Liver (tissue), 9 donors: ENCODE data around the gene BCAS4. TPM values are rescaled to one million over a fixed set of nuclear protein-coding genes. Genes with fewer than 3 reads are reported as not detected.

Experiments used
- DNase-seq: peaks from one replicate; pipeline ENCODE4 v3.0.0-alpha.2; 2017; ENCODE audit warnings: low spot score
- H3K27ac ChIP-seq, 2 donors: one replicate each; pipeline ENCODE4 v1.7.0; 2013; ENCODE audit warnings: inconsistent platforms in 2 of 2, low read length in 2 of 2, control low read depth in 1 of 2, low read depth in 1 of 2, mild to moderate bottlenecking in 1 of 2
- H3K27me3 ChIP-seq, 4 donors: one replicate each; pipeline versions ENCODE4 v1.6.1 to v1.7.0; 2013; ENCODE audit warnings: low read length in 3 of 4, inconsistent platforms in 1 of 4, mild to moderate bottlenecking in 1 of 4, moderate library complexity in 1 of 4; ENCODE audit not compliant: control insufficient read depth in 4 of 4, insufficient read depth in 4 of 4
- H3K36me3 ChIP-seq, 4 donors: one replicate each; pipeline versions ENCODE4 v1.6.1 to v1.7.0; 2013; ENCODE audit warnings: low read length in 3 of 4, mild to moderate bottlenecking in 3 of 4, low read depth in 1 of 4, moderate library complexity in 1 of 4; ENCODE audit not compliant: control insufficient read depth in 4 of 4, insufficient read depth in 3 of 4
- H3K4me1 ChIP-seq, 4 donors: one replicate each; pipeline versions ENCODE4 v1.6.1 to v1.7.0; 2013; ENCODE audit warnings: low read length in 3 of 4, mild to moderate bottlenecking in 3 of 4, moderate library complexity in 1 of 4; ENCODE audit not compliant: control insufficient read depth in 4 of 4, insufficient read depth in 4 of 4
- H3K4me3 ChIP-seq, 3 donors: one replicate each; pipeline versions ENCODE4 v1.6.1 to v1.7.0; 2013; ENCODE audit warnings: low read length in 3 of 3, control low read depth in 1 of 3, low read depth in 1 of 3, mild to moderate bottlenecking in 1 of 3
- H3K9ac ChIP-seq, 2 donors: one replicate each; pipeline ENCODE4 v1.7.0; 2013; ENCODE audit warnings: low read length in 2 of 2, mild to moderate bottlenecking in 2 of 2, moderate library complexity in 2 of 2, control low read depth in 1 of 2, low read depth in 1 of 2
- H3K9me3 ChIP-seq, 4 donors: one replicate each; pipeline versions ENCODE4 v1.6.1 to v1.7.0; 2013; ENCODE audit warnings: low read length in 3 of 4; ENCODE audit not compliant: control insufficient read depth in 4 of 4
- ATF3 ChIP-seq: IDR thresholded peaks from 2 replicates; pipeline ENCODE4 v1.6.1; 2016; ENCODE audit warnings: antibody characterized with exemption
- CTCF ChIP-seq: fragments of 150-350 bp; IDR thresholded peaks from 2 replicates; pipeline ENCODE4 v1.5.1; 2017; ENCODE audit warnings: improper control_type of control experiment, low read depth, low read length; ENCODE audit not compliant: missing input control
- EGR1 ChIP-seq, 2 donors: IDR thresholded peaks; 2 replicates each; pipeline ENCODE4 v1.6.1; 2016 to 2018; ENCODE audit warnings: antibody characterized with exemption in 2 of 2, low read depth in 2 of 2
- FOXA1 ChIP-seq: IDR thresholded peaks from 2 replicates; pipeline ENCODE4 v1.6.1; 2016; ENCODE audit warnings: antibody characterized with exemption
- FOXA2 ChIP-seq: IDR thresholded peaks from 2 replicates; pipeline ENCODE4 v1.6.1; 2016; ENCODE audit warnings: antibody characterized with exemption
- GABPA ChIP-seq, 2 donors: IDR thresholded peaks in 1 of 2; conservative IDR thresholded peaks in 1 of 2; 2 replicates each; pipeline ENCODE4 v1.6.1; 2016; ENCODE audit warnings: antibody characterized with exemption in 2 of 2, mild to moderate bottlenecking in 1 of 2, moderate library complexity in 1 of 2
- HNF4A ChIP-seq, 2 donors: conservative IDR thresholded peaks; 2 replicates each; pipeline ENCODE4 v1.6.1; 2016; ENCODE audit warnings: antibody characterized with exemption in 2 of 2, mild to moderate bottlenecking in 2 of 2
- HNF4G ChIP-seq: IDR thresholded peaks from 2 replicates; pipeline ENCODE4 v1.6.1; 2016; ENCODE audit warnings: antibody characterized with exemption
- MAX ChIP-seq: IDR thresholded peaks from 2 replicates; pipeline ENCODE4 v1.6.1; 2016; ENCODE audit warnings: antibody characterized with exemption
- NR2F2 ChIP-seq: IDR thresholded peaks from 2 replicates; pipeline ENCODE4 v1.6.1; 2016; ENCODE audit warnings: antibody characterized with exemption
- RAD21 ChIP-seq, 2 donors: IDR thresholded peaks; 2 replicates each; pipeline ENCODE4 v1.6.1; 2016; ENCODE audit warnings: antibody characterized with exemption in 2 of 2, mild to moderate bottlenecking in 2 of 2
- REST ChIP-seq: IDR thresholded peaks from 2 replicates; pipeline ENCODE4 v1.6.1; 2016; ENCODE audit warnings: antibody characterized with exemption, mild to moderate bottlenecking
- RXRA ChIP-seq, 2 donors: IDR thresholded peaks; 2 replicates each; pipeline ENCODE4 v1.6.1; 2017 to 2018; ENCODE audit warnings: antibody characterized with exemption in 2 of 2, mild to moderate bottlenecking in 1 of 2
- SP1 ChIP-seq: IDR thresholded peaks from 2 replicates; pipeline ENCODE4 v1.6.1; 2018; ENCODE audit warnings: antibody characterized with exemption, mild to moderate bottlenecking
- TAF1 ChIP-seq: conservative IDR thresholded peaks from 2 replicates; pipeline ENCODE4 v1.6.1; 2016; ENCODE audit warnings: antibody characterized with exemption, mild to moderate bottlenecking
- YY1 ChIP-seq: IDR thresholded peaks from 2 replicates; pipeline ENCODE4 v1.6.1; 2016; ENCODE audit warnings: antibody characterized with exemption, mild to moderate bottlenecking
- ZBTB33 ChIP-seq: IDR thresholded peaks from 2 replicates; pipeline ENCODE4 v1.6.1; 2016; ENCODE audit warnings: antibody characterized with exemption
- polyA plus RNA-seq, 2 donors: library from polyadenylated mRNA; stranded (reverse) in 1 of 2; unstranded in 1 of 2; fragments of 200-250 nt in 1 of 2; fragments of >200 nt in 1 of 2; fragmentation: Nextera tagmentation in 1 of 2; extraction: Ambion mirVana in 1 of 2; gene quantifications; one replicate each; pipeline versions ENCODE4 v1.2.1 to v1.2.3, GENCODE V29; 2013 to 2015
- total RNA-seq, 2 donors: library from RNA; depleted of rRNA; stranded (reverse); fragments of >200 nt; gene quantifications; one replicate each; pipeline ENCODE4 v1.2.3, GENCODE V29; 2014
- donor health status: healthy.
- donor health status: healthy.
- donor health status: healthy.
- donor health status: healthy.
- donor health status: healthy.

BCAS4 gene
- total and polyA plus RNA-seq, 4 donors = 0.25 to 0.50 (median 0.47) TPM

- no peak for DNase-seq
- H3K9me3 ChIP-seq = no peaks in the 10 kb centered on the region
- no peak overlapping the region for H3K4me3 ChIP-seq
- peaks cover 11 to 34% (median 17%) of the 10 kb centered on the region in 4 donors for H3K4me1 ChIP-seq
- TF ChIP-seq MAX (no peak), ATF3 (no peak), YY1 (no peak), TAF1 (no peak), HNF4A (conservative IDR thresholded peaks at IDR 0.05) (no peak), SP1 (no peak), ZBTB33 (no peak), HNF4G (no peak), REST (no peak), FOXA1 (no peak), RAD21 (IDR thresholded peaks at IDR 0.05) (no peak), EGR1 (IDR thresholded peaks at IDR 0.05; ENCODE audit: low read depth in 2 of 2) (no peak), GABPA (IDR thresholded peaks at IDR 0.05 in 1 of 2, conservative IDR thresholded peaks at IDR 0.05 in 1 of 2) (no peak), FOXA2 (no peak), NR2F2 (no peak), CTCF (no peak), RXRA (IDR thresholded peaks at IDR 0.05) (no peak)
- no peaks in the 10 kb centered on the region for H3K27me3 ChIP-seq
- H3K36me3 ChIP-seq = peaks cover 0 to 2% (median 0%) of the 10 kb centered on the region in 4 donors
- H3K9ac ChIP-seq = no peak overlapping the region
- H3K27ac ChIP-seq = no peak overlapping the region
Measured at GRCh38 chr20:50920997-50921396, 126.1 kb downstream of the BCAS4 start.
